ENCODE results near the gene TSGA10.
"Not testable (repeated sequence)": the region's sequence is repeated elsewhere in the genome, so short reads cannot be mapped to it uniquely, and the experiment has no call there.

The TSGA10 gene, protein sequence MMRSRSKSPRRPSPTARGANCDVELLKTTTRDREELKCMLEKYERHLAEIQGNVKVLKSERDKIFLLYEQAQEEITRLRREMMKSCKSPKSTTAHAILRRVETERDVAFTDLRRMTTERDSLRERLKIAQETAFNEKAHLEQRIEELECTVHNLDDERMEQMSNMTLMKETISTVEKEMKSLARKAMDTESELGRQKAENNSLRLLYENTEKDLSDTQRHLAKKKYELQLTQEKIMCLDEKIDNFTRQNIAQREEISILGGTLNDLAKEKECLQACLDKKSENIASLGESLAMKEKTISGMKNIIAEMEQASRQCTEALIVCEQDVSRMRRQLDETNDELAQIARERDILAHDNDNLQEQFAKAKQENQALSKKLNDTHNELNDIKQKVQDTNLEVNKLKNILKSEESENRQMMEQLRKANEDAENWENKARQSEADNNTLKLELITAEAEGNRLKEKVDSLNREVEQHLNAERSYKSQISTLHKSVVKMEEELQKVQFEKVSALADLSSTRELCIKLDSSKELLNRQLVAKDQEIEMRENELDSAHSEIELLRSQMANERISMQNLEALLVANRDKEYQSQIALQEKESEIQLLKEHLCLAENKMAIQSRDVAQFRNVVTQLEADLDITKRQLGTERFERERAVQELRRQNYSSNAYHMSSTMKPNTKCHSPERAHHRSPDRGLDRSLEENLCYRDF

DNA sequence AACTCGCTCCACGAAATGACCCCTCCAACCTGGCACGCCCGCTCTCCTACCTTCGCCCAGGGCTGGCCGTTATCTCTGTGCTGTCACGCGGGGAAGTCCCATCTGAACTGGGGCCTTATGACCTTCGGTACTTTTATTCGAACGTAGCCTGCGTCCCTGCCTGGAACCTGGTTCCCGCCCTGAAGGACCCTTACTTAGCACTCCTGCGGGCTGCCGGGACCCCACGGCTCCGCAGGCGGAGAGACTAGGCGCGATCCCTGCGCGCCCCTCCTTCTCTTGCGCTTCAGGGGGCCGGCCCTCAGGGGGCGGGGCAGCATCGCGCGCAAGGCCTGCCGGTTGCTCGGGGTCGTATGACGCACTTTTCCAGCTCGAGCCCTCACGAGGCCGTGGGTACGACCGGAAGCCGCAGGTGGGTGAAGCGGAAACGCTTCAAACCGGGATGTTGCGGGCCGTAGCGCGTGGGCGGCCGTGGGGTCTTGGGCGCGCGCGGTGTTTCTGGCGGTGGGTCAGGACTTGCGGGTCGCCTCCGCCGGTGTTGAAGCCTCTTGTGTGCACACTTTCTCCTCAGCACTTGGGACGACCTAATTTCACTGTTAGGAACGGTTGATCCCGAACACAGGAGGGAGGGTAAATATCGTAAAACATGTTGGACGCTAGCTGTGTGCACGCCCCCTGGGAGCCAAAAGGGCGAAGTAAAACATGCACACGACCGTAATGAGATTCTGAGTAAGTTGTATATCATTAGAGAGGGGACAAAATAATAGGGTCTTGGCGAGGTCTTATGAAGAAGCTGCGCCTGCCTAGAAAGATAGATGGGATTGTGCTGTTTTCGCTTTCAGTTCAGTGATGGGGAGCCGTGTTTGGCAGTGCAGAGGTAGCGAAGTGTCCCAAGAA, at the start of gene TSGA10, which contains the start of gene LIPT1:
Gene TSGA10, minus strand, starts transcription at position 300 of the 894 bp plus-strand sequence. CDS start 45,503 bp downstream, outside the sequence.
Gene LIPT1, plus strand, starts transcription at position 325 of the 894 bp plus-strand sequence. CDS start 6,991 bp downstream, outside the sequence.
- peak within 1 kb of the TSS; percentile 45 to 91 (median 88) for H3K27ac ChIP-seq
- peak within 1 kb of the TSS; percentile 51 to 80 (median 71) for H3K4me3 ChIP-seq

DNA sequence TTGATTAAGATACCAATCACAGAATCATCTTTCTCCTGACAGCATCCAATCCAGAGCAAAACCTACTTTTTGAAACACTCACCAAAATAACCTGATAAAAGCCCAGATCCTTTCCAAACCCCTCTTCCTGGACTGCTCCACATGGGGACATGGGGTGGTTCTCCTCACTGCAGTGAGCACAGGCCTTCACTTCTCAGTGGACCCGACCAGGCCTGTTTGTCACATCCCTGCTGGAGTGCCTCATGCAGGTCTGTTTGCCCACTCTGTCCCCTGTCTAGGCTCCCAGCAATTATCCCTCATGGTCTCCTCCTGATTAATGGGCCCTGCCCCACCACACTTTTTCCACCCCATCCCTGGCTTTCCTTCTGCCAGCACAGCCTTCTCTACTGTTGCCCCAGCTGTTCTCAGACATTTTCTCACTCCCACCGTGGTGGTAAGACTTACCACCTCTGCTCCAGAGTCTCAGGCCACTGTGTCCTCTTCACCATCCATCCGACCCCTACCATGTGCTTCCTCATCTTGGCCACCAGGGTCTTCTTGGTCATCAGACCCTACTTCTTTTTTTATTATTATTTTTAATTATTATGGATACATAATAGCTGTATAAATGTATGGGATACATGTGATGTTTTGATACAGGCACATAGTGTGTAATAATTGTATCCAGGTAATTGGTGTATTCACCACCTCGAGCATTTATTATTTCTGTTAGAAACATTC, 47.4 kb upstream of the TSGA10 start:
- H3K27ac ChIP-seq = no peak overlapping the region

DNA sequence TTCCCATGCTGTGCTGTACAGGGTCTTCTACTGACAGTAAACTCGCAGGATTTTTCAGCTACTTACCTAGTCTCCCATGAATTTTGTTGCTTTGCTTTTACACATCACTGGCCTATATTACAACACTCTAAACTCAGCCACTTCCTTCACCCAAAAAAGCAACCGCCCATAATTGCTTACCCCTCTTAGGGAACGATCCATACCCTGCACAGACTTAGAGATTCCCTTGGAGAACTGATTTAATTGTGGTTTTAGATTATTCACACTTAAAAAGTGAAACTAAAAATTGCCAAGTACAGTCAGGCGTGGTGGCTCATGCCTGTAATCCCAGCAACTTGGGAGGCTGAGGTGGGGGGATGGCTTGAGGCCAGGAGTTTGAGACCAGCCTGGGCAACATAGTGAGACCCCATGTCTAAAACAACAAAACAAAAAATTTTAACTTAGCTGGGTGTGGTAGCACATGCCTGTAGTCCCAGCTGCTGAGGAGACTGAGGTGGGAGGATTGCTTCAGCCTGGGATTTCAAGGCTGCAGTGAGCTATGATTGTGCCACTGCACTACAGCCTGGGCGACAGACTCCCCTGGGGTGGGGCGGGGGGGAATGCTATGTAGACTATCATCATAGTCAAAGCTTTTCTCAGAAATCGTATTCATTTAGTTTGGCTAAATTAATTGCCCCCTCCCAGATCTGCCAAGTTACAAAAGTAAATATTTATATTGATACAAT, 45.5 kb upstream of the TSGA10 start:
- Histone ChIP-seq H3K4me3 (no peak overlapping the region), H3K27ac (peak overlapping the region in 1 of 21 experiments; percentile 7)

More for the DNA sequence above, 47.4 kb upstream of the TSGA10 start:
- H3K4me3 ChIP-seq = no peak overlapping the region

DNA sequence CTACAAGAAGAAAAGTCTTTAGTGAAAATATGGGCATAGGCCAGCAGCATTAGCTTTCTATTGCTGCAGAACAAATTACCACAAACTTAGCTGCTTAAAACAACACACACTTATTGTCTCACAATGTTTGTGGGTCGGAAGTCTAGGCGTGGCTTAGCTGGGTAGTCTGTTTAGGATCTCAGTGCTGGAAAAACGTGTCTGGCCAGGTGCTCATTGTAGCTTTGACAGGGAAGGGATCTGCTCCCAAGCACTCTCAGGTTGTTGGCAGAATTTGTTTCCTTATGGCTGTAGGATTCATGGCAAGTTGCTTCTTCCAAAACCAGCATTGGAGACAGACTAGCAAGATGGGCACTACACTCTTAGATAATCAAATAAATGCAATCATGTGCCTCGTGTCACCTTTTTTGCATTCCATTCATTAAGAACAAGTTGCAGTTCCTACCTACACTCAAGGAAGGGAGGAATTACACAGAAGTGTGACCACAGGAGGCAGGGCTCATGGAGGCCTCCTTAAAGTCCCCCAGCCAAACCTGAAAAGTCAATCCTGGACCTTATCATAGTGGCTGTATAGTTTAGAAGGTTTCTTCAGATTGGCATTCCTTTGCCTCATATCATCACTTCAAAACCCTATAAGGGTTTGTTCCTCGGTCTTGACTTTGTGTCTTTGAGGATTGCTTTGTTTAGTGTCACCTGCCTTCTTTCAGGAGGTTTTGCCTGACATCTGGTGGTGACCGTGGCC, 43.5 kb upstream of the TSGA10 start:
- no peak overlapping the region for H3K4me3 ChIP-seq
- H3K27ac ChIP-seq = peak overlapping the region in 15 of 21 experiments; percentile 1 to 64 (median 52)

DNA sequence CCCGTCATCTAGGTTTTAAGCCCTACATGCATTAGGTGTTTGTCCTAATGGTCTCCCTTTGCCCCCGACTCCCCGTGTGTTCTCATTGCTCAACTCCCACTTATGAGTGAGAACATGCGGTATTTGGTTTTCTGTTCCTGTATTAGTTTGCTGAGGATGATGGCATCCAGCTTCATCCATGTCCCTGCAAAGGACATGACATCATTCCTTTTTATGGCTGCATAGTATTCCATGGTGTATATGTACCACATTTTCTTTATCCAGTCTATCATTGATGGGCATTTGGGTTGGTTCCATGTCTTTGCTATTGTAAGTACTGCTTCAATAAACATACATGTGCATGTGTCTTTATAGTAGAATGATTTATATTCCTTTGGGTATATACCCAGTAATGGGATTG, 37.6 kb upstream of the TSGA10 start:
- not testable (repeated sequence) for H3K4me3 ChIP-seq, H3K27ac ChIP-seq

DNA sequence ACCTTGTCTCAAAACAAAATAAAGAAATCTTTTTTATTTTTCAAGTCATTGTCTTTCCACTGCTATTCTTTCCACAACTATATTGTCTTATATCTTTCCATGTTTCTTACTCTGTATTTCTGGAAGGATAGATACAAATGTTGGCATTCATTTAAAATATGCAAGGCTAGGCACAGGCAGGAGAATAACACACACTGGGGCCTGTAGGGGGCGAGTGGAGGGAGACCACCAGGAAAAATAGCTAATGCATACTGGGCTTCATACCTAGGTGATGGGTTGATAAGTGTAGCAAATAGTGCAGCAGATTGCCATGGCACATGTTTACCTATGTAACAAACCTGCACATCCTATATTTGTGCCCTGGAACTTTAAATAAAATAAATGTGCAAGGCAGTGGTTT, 35.8 kb upstream of the TSGA10 start:
- Histone ChIP-seq H3K4me3 (no peak overlapping the region), H3K27ac (no peak overlapping the region)

DNA sequence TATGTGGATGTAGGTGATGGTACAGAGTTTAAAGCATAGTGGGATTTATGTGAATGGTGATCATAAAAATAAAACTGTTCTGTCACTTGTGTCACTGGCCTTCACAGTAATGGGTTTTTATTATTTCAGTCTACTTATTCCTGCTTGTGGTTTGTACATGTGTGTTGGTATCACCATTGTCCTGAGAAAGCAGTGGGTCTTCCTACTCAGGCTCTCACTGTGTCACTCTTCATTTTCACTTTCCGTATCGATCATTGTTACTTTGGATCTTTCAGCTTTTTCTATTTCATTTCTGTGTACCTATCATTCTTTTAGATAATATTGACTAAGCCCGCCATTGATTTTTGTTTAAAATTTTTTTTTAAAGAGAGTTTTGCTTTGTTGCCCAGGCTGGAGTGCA, 33.6 kb upstream of the TSGA10 start:
- Histone ChIP-seq H3K27ac (no peak overlapping the region), H3K4me3 (no peak overlapping the region)

DNA sequence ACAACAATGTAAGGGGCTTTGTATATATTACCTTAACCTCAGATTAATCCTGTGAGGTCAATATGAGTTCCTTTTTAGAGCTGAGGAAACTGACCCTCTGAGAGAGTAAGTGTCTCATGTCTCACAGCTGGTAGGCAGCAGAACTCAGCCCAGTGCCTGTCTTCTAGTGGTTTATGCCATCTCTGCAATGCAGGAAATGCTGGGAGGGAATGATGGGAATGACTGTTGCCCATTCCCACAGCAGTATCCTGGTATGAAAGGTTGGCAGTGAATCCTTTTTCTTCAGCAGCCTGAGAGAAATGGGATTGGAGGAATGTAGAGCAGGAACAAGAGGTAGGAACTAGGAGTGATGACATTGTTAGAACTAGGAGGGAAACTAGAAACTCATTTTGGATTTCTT, 32.3 kb upstream of the TSGA10 start:
- no peak overlapping the region for H3K4me3 ChIP-seq
- H3K27ac ChIP-seq = no peak overlapping the region

DNA sequence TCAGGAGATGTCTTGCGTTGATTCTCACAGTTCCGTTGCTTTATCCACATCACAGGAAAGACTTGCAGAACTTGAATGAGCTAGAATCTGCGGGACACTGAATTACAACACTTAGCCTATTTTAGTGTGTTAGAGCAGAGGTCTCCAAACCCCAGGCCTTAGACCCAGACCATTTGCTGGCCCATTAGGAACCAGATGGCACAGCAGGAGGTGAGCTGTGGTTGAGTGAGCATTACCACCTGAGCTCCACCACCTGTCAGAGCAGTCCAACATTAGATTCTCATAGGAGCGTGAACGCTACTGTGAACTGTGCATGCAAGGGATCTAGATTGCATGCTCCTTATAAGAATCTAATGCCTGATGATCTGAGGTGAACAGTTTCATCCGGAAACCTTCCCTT, 30.1 kb upstream of the TSGA10 start:
- no peak overlapping the region for H3K27ac ChIP-seq
- no peak overlapping the region for H3K4me3 ChIP-seq

DNA sequence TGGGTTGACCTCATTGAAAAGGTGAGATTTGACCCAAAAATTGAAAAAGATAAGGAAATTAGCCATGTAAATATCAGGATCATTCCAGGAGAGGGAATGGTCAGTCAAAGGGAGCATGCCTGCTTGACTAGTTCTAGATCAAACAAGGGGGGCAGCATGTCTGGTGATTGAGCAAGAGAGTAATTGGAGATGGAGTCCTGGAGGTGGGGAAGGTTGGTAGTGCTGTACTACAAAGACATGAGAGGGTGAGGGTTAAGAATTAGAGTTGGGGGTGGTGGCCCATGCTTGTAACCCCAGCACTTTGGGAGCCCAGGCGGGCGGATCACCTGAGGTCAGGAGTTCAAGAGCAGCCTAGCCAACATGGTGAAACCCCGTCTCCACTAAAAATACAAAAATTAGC, 28.3 kb upstream of the TSGA10 start:
- H3K4me3 ChIP-seq = no peak overlapping the region
- no peak overlapping the region for H3K27ac ChIP-seq

DNA sequence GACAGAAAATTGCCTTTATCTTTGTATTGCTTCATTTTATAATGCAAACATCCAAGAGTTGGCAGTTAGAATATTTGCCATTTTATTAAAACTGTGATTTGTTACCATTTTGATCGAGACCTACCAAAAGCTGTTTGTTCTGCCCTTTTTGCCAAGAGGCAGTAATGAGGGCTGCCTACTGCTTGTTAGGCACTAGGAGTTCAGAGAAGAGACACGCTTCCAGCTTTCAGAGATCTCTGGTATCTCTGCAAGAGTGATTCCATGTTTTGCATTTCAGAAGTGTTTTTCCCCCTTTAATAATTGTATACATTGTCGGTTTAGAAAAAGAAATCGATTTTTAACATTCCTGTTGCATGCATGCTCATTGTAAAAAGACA, 26.9 kb upstream of the TSGA10 start:
- Histone ChIP-seq H3K27ac (peak overlapping the region in 20 of 21 experiments; percentile 52 to 95 (median 84)), H3K4me3 (peak overlapping the region; percentile 50 to 90 (median 68))

DNA sequence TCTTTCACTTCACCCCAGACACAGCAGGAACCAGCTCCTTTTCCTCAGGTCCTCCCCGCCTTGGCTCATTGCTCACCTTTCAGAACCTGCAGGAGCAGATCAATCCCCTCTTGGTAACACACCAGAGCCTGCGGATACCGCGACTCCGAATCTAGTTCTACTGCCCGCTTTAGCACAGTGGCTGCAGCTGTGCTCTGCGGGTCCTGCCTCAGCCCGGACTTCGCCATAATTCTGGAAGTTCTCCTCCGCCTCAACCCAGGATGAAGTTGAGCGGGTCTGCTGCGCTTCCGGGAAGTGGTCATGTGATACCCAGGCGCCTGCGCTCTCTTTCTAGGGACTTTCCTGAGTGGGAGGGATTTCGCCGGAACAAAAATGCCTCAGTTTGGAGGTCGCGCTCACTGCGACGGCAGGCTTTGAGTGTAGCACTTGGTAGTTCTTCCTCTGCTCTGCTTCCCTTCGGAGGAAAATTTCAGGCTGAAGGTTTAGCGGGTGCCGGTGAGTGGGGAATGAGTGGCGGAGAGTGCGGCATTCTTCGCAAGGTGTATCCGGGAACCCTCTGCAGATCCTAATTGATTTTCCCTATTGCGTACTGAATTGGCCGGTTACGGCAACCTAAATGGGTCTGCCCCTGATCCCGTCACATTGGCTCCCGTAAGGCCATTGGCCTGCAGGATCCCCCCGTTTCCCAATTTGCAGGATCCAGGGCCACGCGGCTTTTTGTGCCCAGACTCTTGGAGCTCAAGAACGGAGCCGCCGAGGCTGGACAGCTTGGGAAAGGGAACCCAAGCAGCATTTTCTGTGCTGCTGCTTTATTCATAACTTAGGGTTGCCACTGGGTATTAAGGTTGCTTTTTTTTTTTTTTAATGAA, 26.2 kb upstream of the TSGA10 start, which contains the start of the genes MITD1 and MRPL30:
Gene MITD1, minus strand, starts transcription at position 304 of the 869 bp plus-strand sequence. Its CDS starts 77 bp downstream, at position 227.
Gene MRPL30, plus strand, starts transcription at position 430 of the 869 bp plus-strand sequence. CDS start 5,020 bp downstream, outside the sequence.
- H3K27ac ChIP-seq = peak within 1 kb of the TSS; percentile 34 to 95 (median 83)

DNA sequence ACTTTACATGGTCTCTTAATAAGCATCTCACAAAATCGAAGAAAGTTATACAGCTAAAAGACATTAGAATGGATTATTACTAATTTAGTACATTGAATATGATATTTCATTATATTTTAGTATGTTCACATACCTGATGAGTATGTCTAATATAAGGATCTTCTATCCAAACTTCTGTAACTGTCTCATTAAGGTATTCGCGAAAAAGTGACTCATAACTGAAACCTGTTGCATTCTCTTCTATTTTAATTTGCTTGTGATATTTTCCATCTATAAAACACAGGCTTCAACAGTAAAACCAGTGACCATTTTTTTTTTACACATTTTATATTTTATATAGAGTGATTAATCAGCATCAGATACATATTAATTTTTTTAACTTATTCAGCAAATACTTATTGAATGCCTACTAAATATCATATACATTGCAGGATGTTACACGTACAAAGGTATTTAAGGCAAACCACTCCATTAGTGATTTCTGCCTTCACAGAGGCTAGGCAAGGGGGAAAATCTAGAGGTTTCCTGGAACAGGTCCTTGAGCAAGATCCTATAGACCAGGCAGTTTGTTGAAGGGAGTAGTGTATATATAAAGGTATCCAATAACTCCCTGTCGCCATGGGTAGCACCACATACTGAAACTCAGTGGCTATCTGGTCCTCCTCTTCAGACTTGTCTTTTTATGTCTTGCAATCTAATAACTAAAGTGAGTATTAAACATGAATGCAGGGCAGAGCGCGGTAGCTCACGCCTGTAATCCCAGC, 16.8 kb upstream of the TSGA10 start:
- Histone ChIP-seq H3K4me3 (no peak overlapping the region), H3K27ac (no peak overlapping the region)

More for the DNA sequence above, 26.2 kb upstream of the TSGA10 start, which contains the start of the genes MITD1 and MRPL30:
- peak within 1 kb of the TSS; percentile 50 to 90 (median 68) for H3K4me3 ChIP-seq

DNA sequence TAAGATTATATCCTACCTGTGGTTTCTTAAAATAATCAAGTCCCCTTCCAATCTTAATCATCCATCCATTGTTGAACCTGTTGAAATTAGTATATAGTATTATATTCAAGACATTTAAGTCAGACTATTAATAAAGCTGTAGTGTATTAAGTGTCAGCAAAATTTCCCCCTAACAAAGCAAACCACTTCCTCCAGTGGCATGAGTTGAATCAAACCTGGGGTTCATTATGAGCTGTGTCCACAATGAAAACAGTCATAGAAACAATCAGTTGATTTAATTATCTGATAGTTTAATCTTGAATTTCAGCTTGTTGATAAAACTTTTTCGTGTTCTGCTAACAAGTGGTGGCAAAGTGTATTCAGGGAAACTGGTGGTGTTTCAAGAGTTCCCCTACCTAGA, 14.8 kb upstream of the TSGA10 start:
- H3K27ac ChIP-seq = no peak overlapping the region
- H3K4me3 ChIP-seq = no peak overlapping the region

DNA sequence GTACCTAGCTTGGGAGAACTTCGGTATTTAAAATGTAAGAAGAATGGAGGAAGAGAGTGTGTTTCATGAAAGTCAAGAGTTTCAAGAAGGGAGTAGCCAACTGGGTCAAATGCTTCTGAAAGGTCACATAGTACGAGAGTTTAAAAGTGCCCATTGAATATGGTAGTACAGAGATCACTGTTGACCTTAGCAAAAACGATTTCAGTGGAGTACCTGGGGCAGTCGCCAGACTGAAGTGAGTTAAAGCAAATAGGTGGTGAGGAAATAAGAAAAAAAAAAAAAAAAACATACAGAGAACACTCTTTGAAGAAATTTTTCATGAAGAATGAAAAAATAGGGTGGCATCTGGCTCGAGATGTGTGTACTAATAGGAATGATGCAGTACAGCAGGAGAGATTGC, 11.5 kb upstream of the TSGA10 start:
- H3K27ac ChIP-seq = no peak overlapping the region
- H3K4me3 ChIP-seq = no peak overlapping the region

DNA sequence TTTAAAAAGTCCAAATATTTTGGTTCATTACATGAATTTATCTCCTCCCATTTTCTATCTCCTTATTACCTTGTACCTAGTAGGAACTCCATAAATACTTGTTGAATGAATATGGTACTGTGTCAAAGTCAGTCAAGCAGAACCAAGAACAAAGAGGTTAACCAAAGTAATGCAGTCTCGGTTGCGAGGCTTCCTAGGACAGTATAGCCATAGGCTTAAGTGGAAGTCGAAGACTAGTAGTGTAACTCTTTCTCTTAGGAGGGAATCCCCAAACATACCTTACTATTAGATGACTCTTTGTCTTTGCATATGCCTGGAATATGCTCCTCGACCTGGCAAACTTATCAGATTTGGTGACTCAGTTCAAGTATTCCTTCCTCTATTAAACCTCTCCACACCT, 4.9 kb upstream of the TSGA10 start:
- no peak overlapping the region for H3K4me3 ChIP-seq
- H3K27ac ChIP-seq = no peak overlapping the region

Measured in skin epidermis (tissue), 12 donors.